ENCODE data around the gene DENND6A. TPM values are rescaled to one million over a fixed set of nuclear protein-coding genes. Genes with fewer than 3 reads are reported as not detected.

Gene DENND6A
- total RNA-seq, 4 donors from 2014 or later = 20.8 to 62.7 (median 21.8) TPM

DNA sequence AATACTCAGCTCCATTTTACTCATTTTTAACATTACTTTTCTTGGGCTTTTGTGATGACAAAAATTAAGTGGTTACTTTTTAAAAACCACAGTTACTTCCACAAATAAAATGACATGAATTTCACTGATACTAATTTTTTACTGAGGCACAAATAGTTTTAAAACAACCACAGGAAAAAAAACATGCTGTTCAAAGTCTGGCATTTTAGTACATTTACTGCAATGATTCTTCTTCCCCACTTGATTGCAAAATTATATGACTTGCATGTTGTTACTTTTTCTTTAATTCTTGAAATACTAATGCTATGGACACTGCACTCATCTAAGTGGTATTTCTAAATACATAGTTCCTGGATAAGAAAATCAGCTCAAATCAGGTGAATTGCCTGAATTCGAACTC, 38.4 kb upstream of the DENND6A start:
- DNase-seq (ENCODE audit: low spot score) = no peak
- no peak for TF ChIP-seq CTCF (IDR thresholded peaks at IDR 0.05)

DNA sequence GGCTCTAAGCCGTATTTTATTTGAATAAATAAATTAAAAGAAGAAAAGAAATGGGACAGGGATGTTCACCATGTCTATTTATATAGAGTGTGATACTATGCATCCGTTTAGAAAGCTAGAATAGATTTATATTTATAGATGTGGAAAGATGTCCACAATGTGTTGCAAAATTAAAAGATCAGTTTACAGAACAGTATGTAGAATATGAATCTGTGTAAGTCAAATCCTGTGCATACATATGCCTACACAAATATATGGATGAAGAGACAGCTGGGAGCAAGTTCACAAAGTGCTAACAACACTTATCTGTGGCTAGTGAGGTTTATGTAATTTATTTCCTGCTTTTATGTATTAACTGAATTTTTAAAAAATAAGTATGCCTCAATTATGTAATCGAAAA, 37.8 kb upstream of the DENND6A start:
- no peak for ATAC-seq (ENCODE audit: low FRiP score)
- DNase-seq (ENCODE audit: low spot score) = no peak
- no peak for TF ChIP-seq CTCF (IDR thresholded peaks at IDR 0.05)

More for the DNA sequence above, 38.4 kb upstream of the DENND6A start:
- no peak for ATAC-seq (ENCODE audit: low FRiP score)

DNA sequence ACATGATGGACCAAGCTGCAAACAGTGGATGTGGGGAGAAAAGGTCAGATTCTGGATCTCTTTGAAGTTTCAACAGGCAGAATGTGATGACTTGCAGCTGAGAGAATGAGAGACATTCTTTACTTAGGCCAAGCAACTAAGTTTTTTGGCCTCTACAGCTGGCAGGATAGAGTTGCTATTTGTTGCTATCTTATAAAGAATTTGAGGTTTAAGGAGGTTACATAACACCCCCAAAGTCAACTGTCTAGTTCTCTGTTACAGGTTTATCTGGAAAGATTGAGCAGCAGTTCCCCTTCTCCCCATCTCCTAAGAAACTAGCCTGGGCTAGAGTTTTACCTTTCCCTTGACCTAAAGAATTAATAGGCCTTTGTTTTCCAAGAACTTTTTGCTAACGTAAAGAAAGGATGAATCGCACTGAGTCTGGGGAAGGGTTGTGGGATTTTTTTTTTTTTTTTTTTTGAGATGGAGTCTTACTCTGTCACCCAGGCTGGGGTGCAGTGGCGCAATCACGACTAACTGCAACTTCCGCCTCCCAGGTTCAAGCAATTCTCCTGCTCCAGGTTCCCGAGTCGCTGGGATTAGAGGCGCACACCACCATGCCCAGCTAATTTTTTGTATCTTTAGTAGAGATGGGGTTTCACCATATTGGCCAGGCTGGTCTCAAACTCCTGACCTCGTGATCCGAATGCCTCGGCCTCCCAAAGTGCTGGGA, 36.6 kb upstream of the DENND6A start:
- DNase-seq (ENCODE audit: low spot score) (no peak), ATAC-seq (ENCODE audit: low FRiP score) (no peak)
- no peak for TF ChIP-seq CTCF (IDR thresholded peaks at IDR 0.05)

DNA sequence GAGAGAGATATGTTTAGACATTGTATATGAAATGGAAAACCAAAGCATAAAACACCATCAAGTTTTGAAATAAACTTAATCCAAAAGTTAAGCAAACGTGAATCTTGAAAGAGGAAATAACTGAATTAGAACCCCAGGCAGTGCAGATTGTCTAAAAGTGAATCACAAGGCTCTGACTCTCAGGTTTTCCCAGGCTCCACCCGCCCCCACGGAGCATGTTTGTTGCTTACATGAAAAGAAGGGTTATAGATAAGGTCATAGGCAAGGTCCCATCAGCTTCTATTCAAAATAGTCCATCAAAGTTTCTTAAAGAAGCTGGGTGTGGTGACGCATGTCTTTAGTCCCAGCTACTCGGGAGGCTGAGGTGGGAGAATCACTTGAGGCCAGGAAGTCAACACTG, 34.2 kb upstream of the DENND6A start:
- TF ChIP-seq CTCF (IDR thresholded peaks at IDR 0.05) = no peak
- DNase-seq (ENCODE audit: low spot score) = no peak
- ATAC-seq (ENCODE audit: low FRiP score) = no peak

GRCh38 chr3:57726397-57726796, 33.5 kb upstream of the DENND6A start:
- DNase-seq (ENCODE audit: low spot score) = no peak
- no peak for TF ChIP-seq CTCF (IDR thresholded peaks at IDR 0.05)
- ATAC-seq (ENCODE audit: low FRiP score) = no peak

DNA sequence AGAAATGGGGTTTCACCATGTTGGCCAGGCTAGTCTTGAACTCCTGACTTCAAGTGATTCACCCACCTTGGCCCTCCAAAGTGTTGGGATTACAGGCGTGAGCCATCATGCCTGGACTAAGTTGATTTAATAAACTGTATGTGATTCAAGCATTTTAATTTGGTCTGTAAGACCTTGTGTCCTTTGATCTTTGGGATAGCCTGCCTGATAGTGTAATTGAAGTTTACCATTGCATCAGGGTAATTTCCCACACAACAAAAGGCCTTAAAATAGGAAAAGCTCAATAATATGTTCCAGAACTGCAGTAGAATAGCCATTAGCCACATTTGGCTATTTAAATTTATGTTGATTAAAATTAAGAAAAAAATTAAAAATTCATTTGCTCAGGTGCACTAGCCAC, 25.2 kb upstream of the DENND6A start:
- TF ChIP-seq CTCF (IDR thresholded peaks at IDR 0.05) = no peak
- DNase-seq (ENCODE audit: low spot score) (no peak), ATAC-seq (ENCODE audit: low FRiP score) (no peak)

GRCh38 chr3:57717205-57717868, 24.5 kb upstream of the DENND6A start:
- DNase-seq (ENCODE audit: low spot score) = no peak
- no peak for ATAC-seq (ENCODE audit: low FRiP score)
- no peak for TF ChIP-seq CTCF (IDR thresholded peaks at IDR 0.05)
